ENCODE measurements around the gene ARSH. TPM values are rescaled to one million over a fixed set of nuclear protein-coding genes. Genes with fewer than 3 reads are reported as not detected.
"Not testable (repeated sequence)": the region's sequence is repeated elsewhere in the genome, so short reads cannot be mapped to it uniquely, and the experiment has no call there.

ARSH gene
- polyA plus RNA-seq, 1 experiment = not detected

DNA sequence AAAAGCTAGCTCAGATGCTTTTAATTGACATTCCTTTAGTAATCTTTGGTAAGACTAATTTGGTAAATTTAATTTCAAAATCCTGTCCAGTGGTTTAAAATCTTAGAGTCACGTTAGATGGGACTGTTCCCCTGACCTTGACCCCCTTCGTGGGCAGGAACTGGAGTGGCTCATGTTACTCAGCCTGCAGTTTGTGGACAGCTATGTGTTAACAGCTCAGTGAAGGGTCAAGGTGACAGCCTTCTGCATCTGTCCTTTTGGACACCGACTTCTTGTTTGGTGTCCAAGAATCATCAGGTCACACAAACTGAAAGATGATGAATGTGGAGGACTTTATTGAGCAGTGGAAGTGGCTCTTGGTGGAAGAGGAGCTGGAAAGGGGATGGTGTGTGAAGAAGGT, 37.9 kb downstream of the ARSH start:
- ChIA-PET CTCF (no interaction called here), POLR2A (no interaction called here)
- H3K27me3 ChIP-seq (ENCODE audit: control insufficient read depth, insufficient read depth, low read length) = no peaks in the 10 kb centered on the region
- no peak for TF ChIP-seq CTCF (IDR thresholded peaks at IDR 0.05; ENCODE audit: low read depth, low read length)
- no peaks in the 10 kb centered on the region for H3K9me3 ChIP-seq (ENCODE audit: control insufficient read depth, insufficient read depth, low read length)
- H3K4me3 ChIP-seq (ENCODE audit: low read depth, low read length) = no peak overlapping the region
- no peak for DNase-seq (ENCODE audit: low read depth, low spot score)
- H3K27ac ChIP-seq (ENCODE audit: low read depth, low read length) = no peak overlapping the region

GRCh38 chrX:3044671-3045070, 38.3 kb downstream of the ARSH start:
- ChIA-PET POLR2A (no interaction called here), CTCF (no interaction called here)
- no peak for DNase-seq (ENCODE audit: low read depth, low spot score)
- H3K4me3 ChIP-seq (ENCODE audit: low read depth, low read length) = no peak overlapping the region
- no peak overlapping the region for H3K27ac ChIP-seq (ENCODE audit: low read depth, low read length)
- no peaks in the 10 kb centered on the region for H3K9me3 ChIP-seq (ENCODE audit: control insufficient read depth, insufficient read depth, low read length)
- no peaks in the 10 kb centered on the region for H3K27me3 ChIP-seq (ENCODE audit: control insufficient read depth, insufficient read depth, low read length)
- TF ChIP-seq CTCF (IDR thresholded peaks at IDR 0.05; ENCODE audit: low read depth, low read length) = no peak

DNA sequence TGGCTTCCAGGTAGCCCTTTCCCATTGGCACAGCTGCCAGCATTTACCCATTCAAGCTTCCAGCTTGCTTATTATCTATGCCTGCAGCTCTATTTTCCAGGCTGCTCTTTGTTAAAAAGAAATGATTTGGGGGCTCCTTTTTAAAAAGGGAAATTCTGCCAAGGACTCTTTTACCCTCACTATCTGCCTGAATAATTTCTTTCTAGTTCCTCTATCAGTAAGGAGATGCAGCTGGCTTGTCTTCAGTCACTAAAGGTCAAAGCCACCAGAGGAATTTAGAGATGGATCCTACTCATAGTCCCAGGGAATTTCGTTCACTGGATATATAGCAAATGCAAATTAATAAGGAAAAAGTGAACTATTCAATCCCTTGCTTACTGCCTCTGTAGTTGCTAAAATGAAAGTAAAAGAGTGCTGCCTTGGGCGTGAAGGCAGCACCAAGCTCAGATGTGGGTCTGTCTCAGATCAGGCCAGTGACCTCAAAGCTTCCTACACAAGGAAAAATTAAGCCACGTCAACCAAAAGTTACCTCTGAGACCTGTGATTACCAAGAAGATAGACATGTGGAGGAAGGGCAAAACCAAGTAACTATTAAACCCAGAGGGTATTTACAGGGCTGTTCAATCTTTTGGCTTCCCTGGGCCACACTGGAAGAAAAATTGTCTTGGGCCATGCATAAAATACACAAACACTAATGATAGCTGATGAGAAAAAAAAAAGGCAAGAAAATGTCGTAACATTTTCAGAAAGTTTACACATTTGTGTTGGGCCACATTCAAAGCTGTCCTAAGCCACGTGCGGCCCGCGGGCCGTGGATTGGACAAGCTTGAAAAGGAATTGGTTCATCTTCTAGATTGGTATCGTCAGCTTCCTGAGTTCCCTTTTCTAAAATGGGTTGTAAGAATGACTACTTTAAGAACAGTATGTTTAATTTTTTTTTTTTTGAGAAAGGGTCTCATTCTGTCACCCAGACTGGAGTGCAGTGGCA, 40.2 kb downstream of the ARSH start:
- POLR2A ChIA-PET = no interaction called here
- Histone ChIP-seq H3K4me3 (ENCODE audit: low read depth, low read length) (no peak overlapping the region), H3K27ac (ENCODE audit: low read depth, low read length) (no peak overlapping the region), H3K9me3 (ENCODE audit: control insufficient read depth, insufficient read depth, low read length) (no peaks in the 10 kb centered on the region), H3K27me3 (ENCODE audit: control insufficient read depth, insufficient read depth, low read length) (no peaks in the 10 kb centered on the region)
- no peak for DNase-seq (ENCODE audit: low read depth, low spot score)
- TF ChIP-seq CTCF (IDR thresholded peaks at IDR 0.05; ENCODE audit: low read depth, low read length) = no peak
- CTCF ChIA-PET = interaction anchor here (0.7 kb wide), 1 partner anchor 572 kb away, joined by 3 read pairs; no protein-coding TSS in a partner anchor

GRCh38 chrX:3050523-3051175, 44.3 kb downstream of the ARSH start:
- CTCF ChIA-PET; H3K27ac ChIP-seq (ENCODE audit: low read depth, low read length); POLR2A ChIA-PET; H3K27me3 ChIP-seq (ENCODE audit: control insufficient read depth, insufficient read depth, low read length); DNase-seq (ENCODE audit: low read depth, low spot score); H3K4me3 ChIP-seq (ENCODE audit: low read depth, low read length); H3K9me3 ChIP-seq (ENCODE audit: control insufficient read depth, insufficient read depth, low read length): not testable (repeated sequence)

DNA sequence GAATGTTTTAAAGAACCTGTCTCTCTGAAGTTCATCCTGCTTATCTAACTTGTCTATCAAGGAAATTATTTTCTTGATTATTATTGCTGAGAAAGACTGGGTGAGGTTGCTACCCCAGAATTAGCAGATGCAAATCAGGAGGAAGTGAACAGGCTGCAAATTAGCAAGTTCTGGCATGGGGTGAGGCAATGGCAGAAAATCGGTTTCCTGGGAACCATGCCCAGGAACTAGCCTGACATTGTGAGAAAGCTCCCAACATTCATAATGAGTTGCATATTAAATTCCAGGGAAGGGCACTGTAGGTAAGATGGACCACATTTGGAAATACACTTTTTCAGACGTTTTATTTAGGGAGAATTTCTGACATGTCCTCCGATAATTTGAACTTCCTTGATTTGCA, 46.5 kb downstream of the ARSH start:
- CTCF ChIA-PET = no interaction called here

More for the DNA sequence above, 46.5 kb downstream of the ARSH start:
- Histone ChIP-seq H3K9me3 (ENCODE audit: control insufficient read depth, insufficient read depth, low read length) (no peaks in the 10 kb centered on the region), H3K4me3 (ENCODE audit: low read depth, low read length) (no peak overlapping the region), H3K27ac (ENCODE audit: low read depth, low read length) (no peak overlapping the region), H3K27me3 (ENCODE audit: control insufficient read depth, insufficient read depth, low read length) (no peaks in the 10 kb centered on the region)
- POLR2A ChIA-PET = no interaction called here
- no peak for TF ChIP-seq CTCF (IDR thresholded peaks at IDR 0.05; ENCODE audit: low read depth, low read length)
- no peak for DNase-seq (ENCODE audit: low read depth, low spot score)
